Activated T-cell treated with anti-CD3 and anti-CD28 coated beads for 24 hours (primary cell): ENCODE results near the gene SLC14A1.
A peak's percentile ranks its signal among the peaks of the same experiment; 100 is the strongest.
"Not testable (repeated sequence)": the region's sequence is repeated elsewhere in the genome, so short reads cannot be mapped to it uniquely, and the experiment has no call there.

Experiments
- DNase-seq: peaks from one replicate; pipeline ENCODE4 v3.0.0-alpha.2; 2020; ENCODE audit warnings: low read depth

The SLC14A1 gene

GRCh38 chr18:45757005-45757404 is 33.0 kb downstream of the SLC14A1 start:
- DNase-seq: no peak

- not testable (repeated sequence) for DNase-seq
Observed at GRCh38 chr18:45757644-45758043, 33.7 kb downstream of the SLC14A1 start.

GRCh38 chr18:45760462-45761036 is 36.6 kb downstream of the SLC14A1 start:
- no peak for DNase-seq

GRCh38 chr18:45761512-45762114 is 37.6 kb downstream of the SLC14A1 start:
- DNase-seq: no peak

DNA sequence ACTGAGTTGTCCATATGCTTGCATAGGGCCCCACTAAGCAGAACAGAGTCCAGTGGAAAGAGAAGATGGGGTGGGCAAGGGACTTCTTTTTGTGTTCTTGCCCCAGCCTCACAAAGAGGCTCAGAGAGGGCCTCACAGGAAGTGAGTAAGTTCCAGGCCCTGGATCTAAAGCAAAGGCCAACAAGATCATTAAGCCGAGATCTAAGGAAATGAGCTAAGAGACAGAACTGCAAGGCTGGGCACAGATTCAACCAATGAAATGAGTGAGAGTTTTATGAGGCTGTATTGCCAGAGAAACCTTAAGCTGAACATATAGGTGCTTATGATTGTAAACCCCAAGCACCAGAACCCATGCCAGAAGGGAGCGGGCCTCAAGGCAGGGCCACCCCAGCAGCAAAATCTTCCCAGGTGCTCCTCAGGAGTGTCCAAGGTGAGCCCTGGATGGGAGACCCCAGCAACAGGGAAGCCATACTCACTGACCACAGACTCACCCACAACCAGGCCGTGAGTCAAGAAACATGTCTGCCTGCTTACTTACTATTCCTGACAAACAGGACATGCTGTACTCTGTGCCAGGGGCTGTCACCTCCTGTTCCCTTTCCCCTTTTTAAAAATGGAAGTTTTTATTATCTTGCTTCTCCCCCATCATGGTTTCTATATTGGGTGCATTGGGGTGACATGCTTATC is 40.2 kb downstream of the SLC14A1 start:
- DNase-seq: no peak

DNA sequence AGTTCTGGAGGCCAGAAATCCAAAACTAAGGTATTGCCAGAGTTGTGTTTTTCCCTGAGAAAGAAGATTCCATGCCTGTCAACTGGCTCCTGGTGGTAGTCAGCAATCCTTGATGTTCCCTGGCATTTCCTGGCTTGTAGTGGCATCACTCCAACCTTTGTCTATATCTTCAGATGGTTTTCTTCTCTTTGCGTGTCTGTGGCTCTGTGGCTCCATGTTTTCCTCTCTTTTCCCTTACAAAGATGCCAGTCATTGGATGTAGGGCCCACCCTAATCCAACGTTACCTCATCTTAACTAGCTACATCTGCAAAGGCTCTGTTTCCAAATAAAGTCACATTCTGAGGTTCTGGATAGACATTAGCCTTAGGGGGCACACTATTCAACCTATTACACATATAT is 41.8 kb downstream of the SLC14A1 start:
- no peak for DNase-seq

DNA sequence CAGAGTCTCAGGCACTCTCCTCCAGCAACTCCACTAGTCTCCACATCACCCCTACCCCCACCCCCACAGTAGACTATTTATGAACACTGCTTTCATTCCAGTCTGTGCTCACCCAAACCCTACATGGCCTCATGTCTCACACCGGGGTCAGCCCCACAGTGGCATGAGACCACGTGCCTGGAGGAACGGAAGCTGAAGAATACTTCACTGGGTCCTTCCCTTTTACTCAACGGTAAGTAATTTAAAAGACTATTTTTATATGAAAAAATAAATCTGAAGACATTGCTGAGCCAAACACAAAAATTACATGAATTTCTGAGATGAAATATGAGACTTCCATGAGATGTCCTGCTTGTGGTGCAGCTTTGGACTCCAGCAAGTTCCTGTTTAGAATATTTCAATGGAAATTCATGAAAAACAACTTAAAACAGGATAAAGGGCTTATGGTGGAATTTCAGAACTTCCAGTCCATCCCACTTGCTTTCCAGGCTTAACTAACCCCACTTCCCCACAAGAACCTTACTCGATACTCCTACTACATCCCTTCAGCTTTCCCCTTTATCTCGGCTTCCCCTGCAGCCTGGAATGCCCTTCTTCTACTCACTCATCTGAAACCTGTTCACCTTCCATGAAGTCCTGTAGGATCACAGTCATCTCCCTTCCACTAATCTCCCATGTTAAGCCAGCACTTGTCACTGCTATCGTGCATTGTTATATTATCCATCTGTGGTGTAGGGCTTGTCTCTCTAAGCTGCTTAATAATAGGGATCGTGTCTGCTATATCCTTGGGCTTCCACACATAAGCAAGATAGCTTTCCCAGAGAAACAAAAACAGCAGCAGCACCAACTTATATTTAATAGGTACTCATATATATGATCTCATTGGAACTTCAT is 47.9 kb downstream of the SLC14A1 start:
- DNase-seq: no peak

- DNase-seq: no peak
Observed at GRCh38 chr18:45774065-45774521, 50.1 kb downstream of the SLC14A1 start.

DNA sequence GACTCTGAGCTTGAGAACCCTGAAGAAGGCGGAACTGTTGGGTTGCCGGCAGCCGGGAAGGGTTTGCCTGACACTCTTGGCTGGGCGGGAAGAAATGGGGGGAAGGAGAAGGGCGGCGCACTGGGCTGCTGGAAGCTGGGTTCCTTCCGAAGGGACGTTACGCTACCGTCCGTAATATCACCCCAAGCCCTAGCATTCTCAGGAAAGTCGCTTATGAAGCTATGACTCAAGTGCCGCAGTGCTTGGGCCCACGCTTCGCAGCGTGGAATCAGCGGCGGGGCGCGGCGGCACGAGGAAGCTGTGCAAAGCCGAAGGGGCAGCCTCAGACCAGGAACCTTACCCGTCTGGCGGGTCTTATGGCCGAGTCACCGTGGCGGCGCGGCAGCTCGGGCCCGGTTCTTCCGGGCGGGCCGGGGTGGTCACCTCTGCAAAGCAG is 51.3 kb downstream of the SLC14A1 start:
- DNase-seq: peak; percentile 70

- no peak for DNase-seq
Observed at GRCh38 chr18:45775743-45776142, 51.8 kb downstream of the SLC14A1 start.

- no peak for DNase-seq
Observed at GRCh38 chr18:45777393-45777792, 53.4 kb downstream of the SLC14A1 start.

GRCh38 chr18:45780568-45780967 is 56.6 kb downstream of the SLC14A1 start:
- DNase-seq: no peak

- no peak for DNase-seq
Observed at GRCh38 chr18:45782662-45783061, 58.7 kb downstream of the SLC14A1 start.

DNA sequence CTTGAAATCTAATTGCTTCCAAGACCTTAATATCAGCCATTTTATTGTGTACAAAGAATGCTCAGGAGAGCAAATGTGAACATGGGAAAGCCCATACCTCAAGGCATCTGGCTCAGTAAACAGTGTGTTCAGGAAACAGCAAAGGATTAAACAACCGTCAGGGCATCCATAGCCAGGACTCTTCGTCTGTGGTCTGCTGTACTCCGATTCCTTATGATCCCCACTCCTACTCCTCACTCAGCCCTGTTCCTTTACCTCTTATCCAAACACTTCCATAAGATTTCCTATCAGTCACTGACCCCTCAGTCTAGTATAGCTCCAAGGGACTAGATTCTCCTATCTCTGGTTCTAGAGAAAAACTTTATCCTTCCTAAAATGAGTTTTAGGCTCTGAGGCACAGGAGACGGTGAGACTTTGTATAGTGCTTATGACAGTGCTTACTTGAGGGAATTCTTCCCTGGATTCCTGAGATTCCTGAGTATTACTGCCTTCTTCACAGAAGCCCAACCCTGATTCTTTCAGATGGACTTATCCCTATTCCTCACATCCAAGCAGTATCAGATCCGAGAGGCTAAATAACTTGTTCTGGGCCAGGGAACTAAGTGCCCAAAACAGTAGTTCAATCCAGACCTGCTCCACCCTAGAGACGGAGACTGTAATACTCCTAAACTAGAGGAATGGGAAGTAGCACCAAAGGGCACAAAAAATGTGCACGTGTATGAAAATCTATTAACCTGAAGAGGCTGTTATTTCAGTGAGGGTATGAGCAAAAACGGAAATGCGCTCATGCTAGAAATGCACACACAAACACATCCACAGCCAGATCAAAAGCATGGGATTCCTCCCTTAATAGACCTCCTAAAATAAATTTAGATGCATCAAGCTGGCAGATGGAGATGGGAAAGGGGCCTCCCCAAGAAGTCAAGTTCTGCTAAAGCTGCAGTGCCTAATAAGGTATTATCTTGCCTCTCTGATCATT is 59.4 kb downstream of the SLC14A1 start:
- no peak for DNase-seq

- DNase-seq: no peak
Observed at GRCh38 chr18:45785134-45785533, 61.2 kb downstream of the SLC14A1 start.

DNA sequence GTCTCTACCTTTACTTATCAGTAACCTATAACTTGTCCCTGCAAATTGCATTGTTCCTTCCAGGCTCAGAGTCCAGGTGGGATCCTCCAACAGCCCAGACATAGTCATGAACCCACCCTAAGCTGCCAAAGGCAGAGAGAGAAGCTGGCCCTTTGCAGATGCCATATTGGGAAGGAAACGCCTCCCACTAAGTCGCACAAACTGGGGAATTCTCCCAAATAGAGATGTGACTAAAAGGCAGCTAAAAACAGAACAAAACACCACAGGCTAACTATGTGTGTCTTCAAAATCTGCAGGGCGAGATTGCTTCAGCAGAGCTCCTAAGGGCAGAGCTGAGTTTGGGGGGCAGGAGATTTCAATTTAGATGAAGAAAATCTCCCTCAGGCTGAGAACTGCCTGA is 63.0 kb downstream of the SLC14A1 start:
- DNase-seq: no peak

GRCh38 chr18:45787346-45787745 is 63.4 kb downstream of the SLC14A1 start:
- DNase-seq: no peak

DNA sequence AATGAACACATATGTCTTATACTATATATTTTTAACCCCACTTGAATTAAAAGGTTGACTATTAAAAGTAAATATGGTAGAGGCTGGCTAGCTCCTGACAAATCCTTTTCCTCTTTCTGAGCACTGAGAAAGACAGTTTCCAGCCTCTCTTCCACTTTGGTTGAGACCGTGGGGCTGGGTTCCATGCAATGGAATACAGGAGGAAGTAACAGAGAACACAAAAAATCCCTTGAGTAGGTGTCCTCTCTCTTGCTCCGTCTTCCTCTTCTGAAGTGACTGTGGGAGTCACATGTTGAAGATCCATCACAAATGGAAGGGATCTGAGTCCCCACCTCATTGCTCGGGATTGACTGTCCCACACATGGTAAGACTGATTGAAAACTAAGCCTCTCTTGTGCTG is 64.9 kb downstream of the SLC14A1 start:
- DNase-seq: no peak

- DNase-seq: no peak
Observed at GRCh38 chr18:45792506-45793263, 68.7 kb downstream of the SLC14A1 start.

- no peak for DNase-seq
Observed at GRCh38 chr18:45793264-45793965, 69.4 kb downstream of the SLC14A1 start.
